Naive thymus-derived CD4-positive, alpha-beta T cell (primary cell): Measurements from ENCODE around the gene GPR141. TPM values are rescaled to one million over a fixed set of nuclear protein-coding genes. Genes with fewer than 3 reads are reported as not detected.

ENCODE experiments used
- ATAC-seq: fragments of 150-1000 bp; cut with Tn5 transposase; 2 replicates; pipeline ENCODE4 v1.10.0; 2021; ENCODE audit warnings: mild to moderate bottlenecking, moderate library complexity
- CTCF ChIA-PET: fragments of 350-600 bp; sonication (Branson Sonifier 250); formaldehyde crosslinking; loops from one replicate; lab custom pipeline; 2021; ENCODE audit warnings: antibody characterized with exemption; lab: Charles Lee
- POLR2A ChIA-PET: fragments of 350-600 bp; sonication (Branson Sonifier 250); formaldehyde crosslinking; loops from one replicate; lab custom pipeline; 2021; ENCODE audit warnings: antibody characterized with exemption, inconsistent platforms; lab: Charles Lee
- DNase-seq, 9 donors: peaks; one replicate each; pipeline versions ENCODE4 v3.0.0 to v3.0.0-alpha.2; 2020 to 2022; ENCODE audit warnings: mixed read lengths in 1 of 9
- H3K27ac ChIP-seq: one replicate; pipeline ENCODE4 v1.7.0; 2013; ENCODE audit warnings: mild to moderate bottlenecking, low read depth, low read length, moderate library complexity
- H3K27me3 ChIP-seq, 2 donors: one replicate each; pipeline ENCODE4 v1.7.0; 2013; ENCODE audit warnings: low read length in 2 of 2, mild to moderate bottlenecking in 2 of 2, moderate library complexity in 2 of 2; ENCODE audit not compliant: control insufficient read depth in 2 of 2, insufficient read depth in 2 of 2
- H3K36me3 ChIP-seq, 3 experiments: 1 replicate in 2 of 3; 2 replicates in 1 of 3; pipeline ENCODE4 v1.7.0; 2013; ENCODE audit warnings: low read length in 3 of 3, mild to moderate bottlenecking in 3 of 3, moderate library complexity in 1 of 3; ENCODE audit not compliant: insufficient read depth in 3 of 3, control insufficient read depth in 2 of 3
- H3K4me1 ChIP-seq, 2 donors: one replicate each; pipeline ENCODE4 v1.7.0; 2013; ENCODE audit warnings: low read length in 2 of 2, mild to moderate bottlenecking in 2 of 2, moderate library complexity in 1 of 2; ENCODE audit not compliant: control insufficient read depth in 2 of 2, insufficient read depth in 2 of 2
- H3K4me3 ChIP-seq: 2 replicates; pipeline ENCODE4 v1.7.0; 2013; ENCODE audit warnings: mild to moderate bottlenecking, low read length
- H3K9me3 ChIP-seq, 3 experiments: 1 replicate in 2 of 3; 2 replicates in 1 of 3; pipeline ENCODE4 v1.7.0; 2013; ENCODE audit warnings: low read length in 3 of 3; ENCODE audit not compliant: control insufficient read depth in 2 of 3
- H3K27ac Mint-ChIP-seq, 9 donors: one replicate each; pipeline ENCODE4 v1.8.0; 2020 to 2022; ENCODE audit warnings: mixed read lengths in 9 of 9, mild to moderate bottlenecking in 8 of 9, moderate library complexity in 5 of 9, inconsistent platforms in 2 of 9
- H3K27me3 Mint-ChIP-seq, 5 donors: one replicate each; pipeline ENCODE4 v1.8.0; 2021 to 2022; ENCODE audit warnings: mixed read lengths in 5 of 5, mild to moderate bottlenecking in 1 of 5
- H3K36me3 Mint-ChIP-seq, 5 donors: one replicate each; pipeline ENCODE4 v1.8.0; 2020 to 2022; ENCODE audit warnings: mixed read lengths in 5 of 5, mild to moderate bottlenecking in 3 of 5, inconsistent platforms in 1 of 5
- H3K4me1 Mint-ChIP-seq, 7 donors: one replicate each; pipeline ENCODE4 v1.8.0; 2020 to 2022; ENCODE audit warnings: mixed read lengths in 7 of 7, mild to moderate bottlenecking in 3 of 7, inconsistent platforms in 1 of 7
- H3K4me3 Mint-ChIP-seq, 10 donors: one replicate each; pipeline ENCODE4 v1.8.0; 2020 to 2022; ENCODE audit warnings: mild to moderate bottlenecking in 10 of 10, mixed read lengths in 10 of 10, moderate library complexity in 6 of 10, inconsistent platforms in 2 of 10
- H3K9me3 Mint-ChIP-seq, 11 donors: one replicate each; pipeline ENCODE4 v1.8.0; 2020 to 2022; ENCODE audit warnings: mixed read lengths in 11 of 11, mild to moderate bottlenecking in 4 of 11, inconsistent platforms in 1 of 11, moderate library complexity in 1 of 11
- intact Hi-C, 2 donors: fragments of 100-400 bp; cut with micrococcal nuclease; formaldehyde crosslinking; loops; one replicate each; pipeline ENCODE4 v1.15.1; 2023
- polyA plus RNA-seq, 2 donors: library from polyadenylated mRNA; unstranded; fragments of 300-500 nt; fragmentation: Illumina TruSeq; gene quantifications; one replicate each; pipeline ENCODE4 v1.2.3, GENCODE V29; 2021
- total RNA-seq, 6 experiments: library from RNA in 5 of 6; stranded (reverse) in 5 of 6; gene quantifications; 1 replicate in 5 of 6; 2 replicates in 1 of 6; pipeline ENCODE4 v1.2.3 and lab custom pipeline; 2021 to 2026

Gene GPR141
- total and polyA plus RNA-seq, 7 experiments from 2014 or later: 0.38 to 16.4 (median 1.1) TPM; not detected in 4

- Histone ChIP-seq H3K36me3 (no peaks in the 10 kb centered on the region), H3K4me1 (no peaks in the 10 kb centered on the region), H3K9me3 (no peaks in the 10 kb centered on the region), H3K4me3 (no peak overlapping the region), H3K27me3 (no peaks in the 10 kb centered on the region), H3K27ac (no peak overlapping the region)
- Mint-ChIP-seq H3K27ac (no peak overlapping the region), H3K9me3 (peaks cover 0 to 14% (median 10%) of the 10 kb centered on the region in 11 donors), H3K36me3 (peaks cover 0 to 8% (median 0%) of the 10 kb centered on the region in 5 donors), H3K4me3 (no peak overlapping the region), H3K27me3 (peaks cover 0 to 19% (median 7%) of the 10 kb centered on the region in 5 donors), H3K4me1 (peaks cover 0 to 8% (median 0%) of the 10 kb centered on the region in 7 donors)
- ChIA-PET POLR2A (no interaction called here), CTCF (no interaction called here)
- no peak for DNase-seq
- intact Hi-C loops: no loop called here
- ATAC-seq: no peak
Measured at GRCh38 chr7:37770838-37771237, 87.3 kb downstream of the GPR141 start.

- no peak for DNase-seq
- CTCF ChIA-PET: interaction anchor here (0.6 kb wide), 1 partner anchor 273 kb away, joined by 3 read pairs; no protein-coding TSS in a partner anchor
Measured at GRCh38 chr7:37771342-37771741, 87.8 kb downstream of the GPR141 start.

GRCh38 chr7:37771801-37772200 is 88.2 kb downstream of the GPR141 start:
- Histone ChIP-seq H3K4me3 (no peak overlapping the region), H3K27ac (no peak overlapping the region), H3K36me3 (no peaks in the 10 kb centered on the region), H3K9me3 (no peaks in the 10 kb centered on the region), H3K4me1 (no peaks in the 10 kb centered on the region), H3K27me3 (no peaks in the 10 kb centered on the region)
- DNase-seq (no peak), ATAC-seq (no peak)
- Mint-ChIP-seq H3K9me3 (peaks cover 0 to 19% (median 13%) of the 10 kb centered on the region in 11 donors), H3K27ac (no peak overlapping the region), H3K36me3 (peaks cover 0 to 8% (median 0%) of the 10 kb centered on the region in 5 donors), H3K4me1 (peaks cover 0 to 5% (median 0%) of the 10 kb centered on the region in 7 donors), H3K27me3 (peaks cover 0 to 12% (median 7%) of the 10 kb centered on the region in 5 donors), H3K4me3 (no peak overlapping the region)
- POLR2A ChIA-PET: no interaction called here
- intact Hi-C loops: no loop called here
- CTCF ChIA-PET: interaction anchor here (0.6 kb wide), 1 partner anchor 274 kb away, joined by 3 read pairs; no protein-coding TSS in a partner anchor

More at GRCh38 chr7:37771342-37771741, 87.8 kb downstream of the GPR141 start:
- Histone ChIP-seq H3K4me1 (no peaks in the 10 kb centered on the region), H3K4me3 (no peak overlapping the region), H3K36me3 (no peaks in the 10 kb centered on the region), H3K9me3 (no peaks in the 10 kb centered on the region), H3K27me3 (no peaks in the 10 kb centered on the region), H3K27ac (no peak overlapping the region)
- POLR2A ChIA-PET: no interaction called here
- peaks cover 0 to 8% (median 0%) of the 10 kb centered on the region in 5 donors for H3K36me3 Mint-ChIP-seq
- H3K4me3 Mint-ChIP-seq: no peak overlapping the region
- ATAC-seq: no peak
- intact Hi-C loops: no loop called here
- H3K27me3 Mint-ChIP-seq: peaks cover 0 to 14% (median 7%) of the 10 kb centered on the region in 5 donors
- H3K9me3 Mint-ChIP-seq: peaks cover 0 to 15% (median 11%) of the 10 kb centered on the region in 11 donors
- peaks cover 0 to 5% (median 0%) of the 10 kb centered on the region in 7 donors for H3K4me1 Mint-ChIP-seq
- no peak overlapping the region for H3K27ac Mint-ChIP-seq

- no peak for ATAC-seq
- no peaks in the 10 kb centered on the region for H3K4me1 Mint-ChIP-seq
Measured at GRCh38 chr7:37775921-37776320, 92.4 kb downstream of the GPR141 start.

DNA sequence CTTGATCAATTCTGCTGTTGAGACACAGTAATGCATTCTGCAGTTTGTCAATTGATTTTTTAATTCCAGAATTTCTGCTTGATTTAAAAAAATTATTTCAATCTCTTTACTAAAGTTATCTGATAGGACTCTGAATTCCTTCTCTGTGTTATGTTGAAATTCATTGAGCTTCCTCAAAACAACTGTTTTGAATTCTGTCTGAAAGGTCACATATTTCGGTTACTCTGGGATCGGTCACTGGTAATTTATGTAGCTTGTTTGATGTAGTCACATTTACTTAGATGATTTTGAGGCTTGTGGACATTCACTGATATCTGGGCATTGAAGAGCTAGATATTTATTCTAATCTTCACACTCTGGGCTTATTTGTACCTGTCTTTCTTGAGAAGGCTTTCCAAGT is 97.6 kb downstream of the GPR141 start:
- Mint-ChIP-seq H3K4me1 (peaks cover 0 to 6% (median 0%) of the 10 kb centered on the region in 7 donors), H3K27ac (no peak overlapping the region), H3K4me3 (no peak overlapping the region), H3K9me3 (peaks cover 4 to 44% (median 12%) of the 10 kb centered on the region in 11 donors), H3K27me3 (peaks cover 7 to 16% (median 12%) of the 10 kb centered on the region in 5 donors), H3K36me3 (peaks cover 0 to 4% (median 0%) of the 10 kb centered on the region in 5 donors)
- intact Hi-C loops: no loop called here
- POLR2A ChIA-PET: no interaction called here
- Histone ChIP-seq H3K27ac (no peak overlapping the region), H3K9me3 (no peaks in the 10 kb centered on the region), H3K27me3 (no peaks in the 10 kb centered on the region), H3K4me3 (no peak overlapping the region), H3K4me1 (no peaks in the 10 kb centered on the region), H3K36me3 (no peaks in the 10 kb centered on the region)
- ATAC-seq (no peak), DNase-seq (no peak)
- CTCF ChIA-PET: no interaction called here

More at GRCh38 chr7:37775921-37776320, 92.4 kb downstream of the GPR141 start:
- Mint-ChIP-seq H3K27ac (no peak overlapping the region), H3K36me3 (peaks cover 0 to 12% (median 1%) of the 10 kb centered on the region in 5 donors), H3K9me3 (peaks cover 8 to 49% (median 21%) of the 10 kb centered on the region in 11 donors), H3K27me3 (peaks cover 0 to 17% (median 9%) of the 10 kb centered on the region in 5 donors), H3K4me3 (no peak overlapping the region)
- H3K9me3 ChIP-seq: no peaks in the 10 kb centered on the region
- ChIA-PET POLR2A (no interaction called here), CTCF (no interaction called here)
- intact Hi-C loops: no loop called here
- no peak for DNase-seq
- H3K4me1 ChIP-seq: no peaks in the 10 kb centered on the region
- H3K4me3 ChIP-seq: no peak overlapping the region
- H3K27me3 ChIP-seq: no peaks in the 10 kb centered on the region
- no peak overlapping the region for H3K27ac ChIP-seq
- no peaks in the 10 kb centered on the region for H3K36me3 ChIP-seq

DNA sequence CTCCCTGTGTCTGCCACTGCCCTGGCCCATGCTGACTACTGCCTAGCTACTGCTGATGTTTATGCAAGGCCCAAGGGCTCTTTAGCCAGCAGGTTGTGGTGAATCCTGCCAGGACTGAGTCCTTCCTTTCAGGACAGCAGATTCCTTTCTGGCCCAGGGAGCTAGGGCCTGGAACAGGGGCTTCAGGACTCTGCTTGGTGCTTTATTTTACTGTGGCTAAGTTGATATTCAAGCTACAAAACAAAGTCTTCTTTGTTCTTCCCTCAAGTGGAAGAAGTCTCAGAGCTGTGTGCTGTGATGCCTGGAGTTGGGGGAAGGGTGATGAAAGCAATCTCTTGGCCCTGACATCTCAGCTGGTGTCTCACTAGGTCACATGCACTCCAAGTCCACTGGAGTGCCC is 98.6 kb downstream of the GPR141 start:
- intact Hi-C loops: no loop called here
- no peak for ATAC-seq
- H3K9me3 ChIP-seq: no peaks in the 10 kb centered on the region
- no peaks in the 10 kb centered on the region for H3K27me3 ChIP-seq
- Mint-ChIP-seq H3K4me1 (peaks cover 0 to 8% (median 4%) of the 10 kb centered on the region in 7 donors), H3K27ac (no peak overlapping the region), H3K36me3 (peaks cover 0 to 4% (median 0%) of the 10 kb centered on the region in 5 donors), H3K4me3 (no peak overlapping the region), H3K27me3 (peaks cover 7 to 16% (median 12%) of the 10 kb centered on the region in 5 donors), H3K9me3 (peaks cover 4 to 38% (median 8%) of the 10 kb centered on the region in 11 donors)
- no peaks in the 10 kb centered on the region for H3K4me1 ChIP-seq
- no peak overlapping the region for H3K27ac ChIP-seq
- ChIA-PET POLR2A (no interaction called here), CTCF (no interaction called here)
- H3K4me3 ChIP-seq: no peak overlapping the region
- H3K36me3 ChIP-seq: no peaks in the 10 kb centered on the region
- no peak for DNase-seq

GRCh38 chr7:37784015-37784414 is 100.4 kb downstream of the GPR141 start:
- CTCF ChIA-PET: no interaction called here
- H3K4me3 Mint-ChIP-seq: no peak overlapping the region
- H3K9me3 Mint-ChIP-seq: peaks cover 0 to 22% (median 0%) of the 10 kb centered on the region in 11 donors
- no peaks in the 10 kb centered on the region for H3K4me1 ChIP-seq
- no peak for ATAC-seq
- no peak overlapping the region for H3K27ac Mint-ChIP-seq
- no peaks in the 10 kb centered on the region for H3K27me3 ChIP-seq
- H3K36me3 ChIP-seq: no peaks in the 10 kb centered on the region
- no peaks in the 10 kb centered on the region for H3K36me3 Mint-ChIP-seq
- intact Hi-C loops: no loop called here
- no peaks in the 10 kb centered on the region for H3K9me3 ChIP-seq
- H3K27ac ChIP-seq: no peak overlapping the region
- peaks cover 7 to 16% (median 12%) of the 10 kb centered on the region in 5 donors for H3K27me3 Mint-ChIP-seq
- no peak overlapping the region for H3K4me3 ChIP-seq
- POLR2A ChIA-PET: no interaction called here
- H3K4me1 Mint-ChIP-seq: peaks cover 0 to 9% (median 5%) of the 10 kb centered on the region in 7 donors
- DNase-seq: no peak
